Type B pancreatic cell (in vitro differentiated cells): ENCODE data around the gene UBAP1. TPM values are rescaled to one million over a fixed set of nuclear protein-coding genes. Genes with fewer than 3 reads are reported as not detected.

Experiments
- DNase-seq: peaks from one replicate; pipeline ENCODE4 v3.0.0; 2021; ENCODE audit warnings: mixed read lengths; ENCODE audit not compliant: unreplicated experiment; ENCODE audit errors: extremely low spot score
- H3K27ac Mint-ChIP-seq: 2 replicates; pipeline ENCODE4 v1.8.0; 2021; ENCODE audit warnings: mild to moderate bottlenecking, mixed read lengths
- H3K27me3 Mint-ChIP-seq: 2 replicates; pipeline ENCODE4 v1.8.0; 2021; ENCODE audit warnings: mixed read lengths
- H3K36me3 Mint-ChIP-seq: 2 replicates; pipeline ENCODE4 v1.8.0; 2021; ENCODE audit warnings: mixed read lengths
- H3K4me1 Mint-ChIP-seq: one replicate; pipeline ENCODE4 v1.8.0; 2021; ENCODE audit warnings: mixed read lengths; ENCODE audit not compliant: unreplicated experiment
- H3K4me3 Mint-ChIP-seq: 2 replicates; pipeline ENCODE4 v1.8.0; 2021; ENCODE audit warnings: mild to moderate bottlenecking, mixed read lengths
- H3K9me3 Mint-ChIP-seq: 2 replicates; pipeline ENCODE4 v1.8.0; 2021; ENCODE audit warnings: mixed read lengths
- CTCF ChIP-seq: fragments of 200-600 bp; sonication (generic); conservative IDR thresholded peaks from 2 replicates; pipeline ENCODE4 v1.5.0; 2021; ENCODE audit warnings: antibody characterized with exemption, mild to moderate bottlenecking
- total RNA-seq: library from RNA; stranded (reverse); gene quantifications from 2 replicates; pipeline ENCODE4 v1.2.1, GENCODE V29; 2021; ENCODE audit warnings: low replicate concordance

UBAP1 gene
- total RNA-seq, 1 donor from 2014 or later, result 35.9 TPM

DNA sequence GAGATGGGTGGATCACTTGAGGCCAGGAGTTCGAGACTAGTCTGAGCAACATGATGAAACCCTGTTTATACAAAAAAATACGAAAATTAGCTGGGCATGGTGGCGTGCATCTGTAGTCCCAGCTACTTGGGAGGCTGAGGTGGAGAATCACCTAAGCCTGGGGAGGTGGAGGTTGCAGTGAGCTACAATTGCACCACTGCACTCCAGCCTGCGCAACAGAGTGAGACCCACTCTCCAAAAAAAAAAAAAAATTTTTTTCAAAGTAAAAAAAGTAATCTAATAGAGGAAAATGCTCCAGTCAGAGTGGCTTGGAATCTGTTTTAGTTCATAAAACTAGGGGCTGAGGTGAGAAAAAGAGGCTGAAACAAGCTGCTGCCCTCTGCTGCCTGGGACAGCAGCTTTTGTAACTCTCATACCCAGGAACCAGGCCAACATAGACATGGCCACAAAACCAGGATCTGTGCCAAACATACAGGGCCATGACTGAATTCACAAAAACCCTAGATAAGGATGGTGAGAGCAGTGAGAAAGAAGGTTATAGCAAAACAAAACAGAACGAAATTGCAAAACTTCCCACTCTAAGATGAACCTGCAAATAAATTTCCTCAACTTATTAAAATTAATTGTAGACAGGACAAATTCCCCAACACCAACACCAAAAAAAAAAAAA is 39.2 kb upstream of the UBAP1 start:
- Mint-ChIP-seq H3K36me3 (no peaks in the 10 kb centered on the region), H3K4me1 (no peaks in the 10 kb centered on the region), H3K9me3 (no peaks in the 10 kb centered on the region), H3K27ac (no peak overlapping the region), H3K4me3 (no peak overlapping the region), H3K27me3 (no peaks in the 10 kb centered on the region)
- no peak for TF ChIP-seq CTCF
- no peak for DNase-seq

DNA sequence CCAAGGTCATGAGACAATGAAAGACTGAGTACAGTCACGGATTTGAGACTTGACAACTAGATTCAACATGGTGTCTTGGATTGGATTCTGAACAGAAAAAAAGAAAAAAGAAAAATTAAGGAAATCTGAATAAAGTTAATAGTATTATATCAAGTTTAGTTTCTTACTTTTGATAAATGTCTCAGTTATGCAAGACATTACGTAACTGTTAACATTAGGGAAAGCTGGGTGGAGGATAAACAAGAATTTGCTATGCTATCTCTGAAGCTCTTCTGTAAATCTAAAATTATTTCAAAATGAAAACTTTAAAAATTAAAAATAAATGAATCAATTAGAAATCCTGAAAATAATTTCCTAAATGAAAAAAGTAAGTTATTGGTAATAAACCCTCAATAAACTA is 38.0 kb upstream of the UBAP1 start:
- Mint-ChIP-seq H3K4me3 (no peak overlapping the region), H3K36me3 (no peaks in the 10 kb centered on the region), H3K27ac (no peak overlapping the region), H3K27me3 (no peaks in the 10 kb centered on the region), H3K9me3 (no peaks in the 10 kb centered on the region), H3K4me1 (no peaks in the 10 kb centered on the region)
- DNase-seq, result no peak
- no peak for TF ChIP-seq CTCF

DNA sequence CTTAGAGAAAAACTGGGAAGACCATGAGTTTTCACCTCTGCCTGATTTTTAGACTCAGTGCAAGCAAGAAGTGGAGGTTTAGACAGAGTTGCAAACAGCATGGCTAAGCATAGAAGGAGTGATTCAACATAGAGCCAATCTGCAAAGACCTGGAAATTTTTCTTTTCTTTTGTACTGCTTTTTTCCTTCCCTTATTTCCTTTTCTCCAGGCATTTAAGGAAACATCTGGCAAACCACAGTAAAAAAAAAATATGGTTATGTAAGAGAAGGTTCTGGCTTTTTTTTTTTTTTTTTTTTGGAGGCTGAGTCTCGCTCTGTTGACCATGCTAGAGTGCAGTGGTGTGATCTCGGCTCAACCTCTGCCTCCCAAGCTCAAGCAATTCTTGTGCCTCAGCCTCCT is 35.7 kb upstream of the UBAP1 start:
- Mint-ChIP-seq H3K4me1 (no peaks in the 10 kb centered on the region), H3K9me3 (no peaks in the 10 kb centered on the region), H3K4me3 (no peak overlapping the region), H3K36me3 (no peaks in the 10 kb centered on the region), H3K27ac (no peak overlapping the region), H3K27me3 (no peaks in the 10 kb centered on the region)
- TF ChIP-seq CTCF, result no peak
- no peak for DNase-seq

GRCh38 chr9:34145165-34145564 is 33.7 kb upstream of the UBAP1 start:
- no peaks in the 10 kb centered on the region for H3K36me3 Mint-ChIP-seq
- TF ChIP-seq CTCF, result no peak
- H3K9me3 Mint-ChIP-seq, result no peaks in the 10 kb centered on the region
- no peak for DNase-seq
- no peaks in the 10 kb centered on the region for H3K27me3 Mint-ChIP-seq
- no peak overlapping the region for H3K27ac Mint-ChIP-seq
- H3K4me1 Mint-ChIP-seq, result no peaks in the 10 kb centered on the region
- no peak overlapping the region for H3K4me3 Mint-ChIP-seq

DNA sequence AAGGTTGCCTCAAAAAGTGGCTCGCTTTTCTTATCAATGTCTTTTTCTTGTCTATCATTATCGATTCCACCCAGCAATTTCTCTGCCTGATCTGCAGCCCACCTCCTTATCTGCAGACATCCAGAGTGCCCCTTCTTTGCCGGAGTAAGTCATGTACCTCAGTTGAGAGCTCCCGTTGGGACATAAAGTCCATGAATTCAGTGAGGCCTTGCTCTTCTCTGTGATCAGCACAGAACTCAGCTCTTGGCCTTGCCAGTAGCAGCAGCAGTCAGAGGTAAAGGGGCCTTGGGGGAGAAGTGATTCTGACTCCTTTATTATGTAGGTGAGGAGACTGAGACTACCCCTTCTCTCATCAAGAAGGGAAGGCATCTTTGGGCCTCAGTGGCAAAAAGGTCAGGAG is 27.4 kb upstream of the UBAP1 start:
- no peak overlapping the region for H3K4me3 Mint-ChIP-seq
- no peak overlapping the region for H3K27ac Mint-ChIP-seq
- H3K27me3 Mint-ChIP-seq, result no peaks in the 10 kb centered on the region
- no peaks in the 10 kb centered on the region for H3K9me3 Mint-ChIP-seq
- DNase-seq, result no peak
- H3K4me1 Mint-ChIP-seq, result no peaks in the 10 kb centered on the region
- no peak for TF ChIP-seq CTCF
- H3K36me3 Mint-ChIP-seq, result no peaks in the 10 kb centered on the region

DNA sequence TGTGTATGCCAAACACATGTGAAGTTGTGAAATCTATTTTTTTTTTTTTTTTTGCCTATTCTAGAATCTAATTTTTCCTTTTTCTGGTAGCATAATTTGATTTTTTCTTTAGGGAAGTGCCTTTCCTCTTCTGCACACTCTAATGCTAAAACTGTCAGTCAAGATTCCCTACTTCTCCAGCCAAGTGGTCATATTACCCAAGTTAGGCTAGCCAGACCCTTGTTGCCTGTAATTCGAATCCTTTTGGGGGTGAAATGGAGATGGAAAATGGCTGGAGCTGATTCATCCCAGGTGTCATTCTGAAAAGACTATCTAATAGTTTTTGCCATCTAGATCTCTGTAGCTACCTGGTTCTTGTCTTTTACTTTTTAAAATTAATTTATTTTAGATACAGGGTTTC is 24.8 kb upstream of the UBAP1 start:
- TF ChIP-seq CTCF, result no peak
- no peaks in the 10 kb centered on the region for H3K27me3 Mint-ChIP-seq
- DNase-seq, result no peak
- no peak overlapping the region for H3K27ac Mint-ChIP-seq
- H3K4me3 Mint-ChIP-seq, result no peak overlapping the region
- H3K36me3 Mint-ChIP-seq, result no peaks in the 10 kb centered on the region
- H3K4me1 Mint-ChIP-seq, result peaks cover 10% of the 10 kb centered on the region
- no peaks in the 10 kb centered on the region for H3K9me3 Mint-ChIP-seq
